CD4-positive, CD25-positive, alpha-beta regulatory T cell (primary cell): Measurements from ENCODE around the gene CPVL. TPM values are rescaled to one million over a fixed set of nuclear protein-coding genes. Genes with fewer than 3 reads are reported as not detected.

ENCODE experiments used
- ATAC-seq, 2 donors: fragments of 150-1000 bp; cut with Tn5 transposase; one replicate each; pipeline ENCODE4 v1.10.0; 2021; ENCODE audit warnings: low read depth in 2 of 2, moderate number of reproducible peaks in 2 of 2, moderate library complexity in 1 of 2
- DNase-seq, 3 donors: peaks; one replicate each; pipeline versions ENCODE4 v3.0.0 to v3.0.0-alpha.2; 2012 to 2022; ENCODE audit warnings: mixed read lengths in 1 of 3
- H3K27ac ChIP-seq: one replicate; pipeline ENCODE4 v1.7.0; 2013; ENCODE audit warnings: mild to moderate bottlenecking, low read length; ENCODE audit not compliant: insufficient read depth, poor library complexity, severe bottlenecking
- H3K27me3 ChIP-seq: one replicate; pipeline ENCODE4 v1.7.0; 2013; ENCODE audit warnings: low read length; ENCODE audit not compliant: control insufficient read depth, insufficient read depth
- H3K36me3 ChIP-seq: one replicate; pipeline ENCODE4 v1.7.0; 2013; ENCODE audit warnings: mild to moderate bottlenecking, low read length, moderate library complexity; ENCODE audit not compliant: control insufficient read depth, insufficient read depth
- H3K4me1 ChIP-seq: 2 replicates; pipeline ENCODE4 v1.7.0; 2013; ENCODE audit warnings: mild to moderate bottlenecking, low read length; ENCODE audit not compliant: insufficient read depth, control insufficient read depth, poor library complexity, severe bottlenecking
- H3K4me3 ChIP-seq: one replicate; pipeline ENCODE4 v1.7.0; 2013; ENCODE audit warnings: low read depth, mild to moderate bottlenecking, low read length, moderate library complexity
- H3K9me3 ChIP-seq, 2 experiments: 1 replicate in 1 of 2; 2 replicates in 1 of 2; pipeline ENCODE4 v1.7.0; 2013; ENCODE audit warnings: low read length in 2 of 2, mild to moderate bottlenecking in 1 of 2, moderate library complexity in 1 of 2; ENCODE audit not compliant: control insufficient read depth in 2 of 2
- H3K27ac Mint-ChIP-seq, 3 donors: one replicate each; pipeline ENCODE4 v1.8.0; 2020 to 2022; ENCODE audit warnings: mild to moderate bottlenecking in 3 of 3, mixed read lengths in 3 of 3, moderate library complexity in 2 of 3
- H3K27me3 Mint-ChIP-seq: one replicate; pipeline ENCODE4 v1.8.0; 2022; ENCODE audit warnings: mild to moderate bottlenecking, mixed read lengths
- H3K36me3 Mint-ChIP-seq: one replicate; pipeline ENCODE4 v1.8.0; 2020; ENCODE audit warnings: mixed read lengths
- H3K4me1 Mint-ChIP-seq, 4 donors: one replicate each; pipeline ENCODE4 v1.8.0; 2020 to 2022; ENCODE audit warnings: mixed read lengths in 4 of 4, mild to moderate bottlenecking in 1 of 4
- H3K4me3 Mint-ChIP-seq, 4 donors: one replicate each; pipeline ENCODE4 v1.8.0; 2020 to 2022; ENCODE audit warnings: mild to moderate bottlenecking in 4 of 4, mixed read lengths in 4 of 4, moderate library complexity in 3 of 4
- H3K9me3 Mint-ChIP-seq, 7 donors: one replicate each; pipeline ENCODE4 v1.8.0; 2020 to 2022; ENCODE audit warnings: mixed read lengths in 7 of 7, mild to moderate bottlenecking in 3 of 7, moderate library complexity in 2 of 7
- polyA plus RNA-seq, 4 donors: library from polyadenylated mRNA; unstranded; fragments of 300-500 nt; fragmentation: Illumina TruSeq; gene quantifications; one replicate each; pipeline ENCODE4 v1.2.3, GENCODE V29; 2021
- total RNA-seq: library from RNA; stranded (reverse); gene quantifications from one replicate; pipeline ENCODE4 v1.2.3, GENCODE V29; 2022

The CPVL gene
- total and polyA plus RNA-seq, 5 donors from 2014 or later = 0.15 to 1.3 (median 0.77) TPM; not detected in 1

DNA sequence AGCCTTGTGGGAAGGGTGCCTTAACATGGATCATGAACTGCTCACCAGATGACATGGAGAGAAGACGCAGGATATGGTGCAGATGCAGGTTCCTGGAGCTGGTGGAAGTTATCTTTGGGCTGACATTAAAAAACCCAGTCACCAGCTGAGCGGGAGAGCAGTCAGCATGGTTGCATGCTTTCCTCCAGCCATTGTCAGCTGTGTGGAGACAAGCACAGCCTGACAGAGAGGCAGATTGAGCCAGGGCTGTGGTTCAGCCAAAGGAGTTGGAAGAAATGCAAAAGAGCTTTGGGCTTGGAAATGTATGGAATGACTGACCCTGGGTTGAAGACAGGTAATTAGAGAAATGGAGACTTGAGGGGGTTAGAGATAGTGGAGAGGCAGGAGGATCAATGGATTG lies 79.7 kb downstream of the CPVL start:
- H3K27me3 Mint-ChIP-seq = no peaks in the 10 kb centered on the region
- H3K4me3 Mint-ChIP-seq = no peak overlapping the region
- no peak overlapping the region for H3K4me3 ChIP-seq
- H3K9me3 Mint-ChIP-seq = no peaks in the 10 kb centered on the region
- no peaks in the 10 kb centered on the region for H3K4me1 Mint-ChIP-seq
- no peak overlapping the region for H3K27ac Mint-ChIP-seq
- no peaks in the 10 kb centered on the region for H3K4me1 ChIP-seq
- H3K36me3 Mint-ChIP-seq = no peaks in the 10 kb centered on the region
- no peaks in the 10 kb centered on the region for H3K27me3 ChIP-seq
- no peak overlapping the region for H3K27ac ChIP-seq
- ATAC-seq (no peak), DNase-seq (no peak)
- H3K36me3 ChIP-seq = no peaks in the 10 kb centered on the region
- no peaks in the 10 kb centered on the region for H3K9me3 ChIP-seq

- no peak for ATAC-seq
- Mint-ChIP-seq H3K4me3 (no peak overlapping the region), H3K36me3 (no peaks in the 10 kb centered on the region), H3K9me3 (no peaks in the 10 kb centered on the region), H3K27me3 (no peaks in the 10 kb centered on the region), H3K4me1 (no peaks in the 10 kb centered on the region), H3K27ac (no peak overlapping the region)
- no peaks in the 10 kb centered on the region for H3K36me3 ChIP-seq
- H3K27ac ChIP-seq = no peak overlapping the region
- H3K4me1 ChIP-seq = no peaks in the 10 kb centered on the region
- no peak overlapping the region for H3K4me3 ChIP-seq
- no peaks in the 10 kb centered on the region for H3K9me3 ChIP-seq
- H3K27me3 ChIP-seq = no peaks in the 10 kb centered on the region
- no peak for DNase-seq
These were observed 81.0 kb downstream of the CPVL start for GRCh38 chr7:29065181-29065857.

- no peak for DNase-seq
- no peak overlapping the region for H3K27ac Mint-ChIP-seq
- H3K4me1 Mint-ChIP-seq = no peaks in the 10 kb centered on the region
- Histone ChIP-seq H3K36me3 (no peaks in the 10 kb centered on the region), H3K4me3 (no peak overlapping the region), H3K4me1 (no peaks in the 10 kb centered on the region), H3K27me3 (no peaks in the 10 kb centered on the region), H3K27ac (no peak overlapping the region), H3K9me3 (no peaks in the 10 kb centered on the region)
- peaks cover 0 to 3% (median 1%) of the 10 kb centered on the region in 7 donors for H3K9me3 Mint-ChIP-seq
- no peaks in the 10 kb centered on the region for H3K27me3 Mint-ChIP-seq
- ATAC-seq = no peak
- H3K4me3 Mint-ChIP-seq = no peak overlapping the region
- no peaks in the 10 kb centered on the region for H3K36me3 Mint-ChIP-seq
These were observed 82.5 kb downstream of the CPVL start for GRCh38 chr7:29063872-29064271.

DNA sequence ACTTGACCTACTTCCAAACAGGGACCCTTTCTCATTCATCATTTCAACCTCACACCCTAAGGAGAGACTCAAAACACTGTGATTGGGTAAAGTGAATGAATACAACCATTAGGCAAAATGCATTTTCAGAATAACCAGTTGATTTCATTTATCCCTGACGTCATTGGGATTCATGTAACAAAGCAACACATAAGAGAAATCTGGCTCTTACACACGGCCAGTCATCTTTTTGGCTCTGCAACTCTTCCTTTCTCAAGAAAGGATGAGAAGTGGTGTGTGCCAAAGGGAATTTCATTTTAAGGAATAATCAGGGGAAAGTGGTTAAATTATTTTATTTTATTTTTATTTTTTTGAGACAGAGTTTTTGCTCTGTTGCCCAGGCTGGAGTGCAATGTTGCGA lies 83.1 kb downstream of the CPVL start:
- ATAC-seq = no peak
- H3K27ac Mint-ChIP-seq = no peak overlapping the region
- H3K36me3 ChIP-seq = no peaks in the 10 kb centered on the region

DNA sequence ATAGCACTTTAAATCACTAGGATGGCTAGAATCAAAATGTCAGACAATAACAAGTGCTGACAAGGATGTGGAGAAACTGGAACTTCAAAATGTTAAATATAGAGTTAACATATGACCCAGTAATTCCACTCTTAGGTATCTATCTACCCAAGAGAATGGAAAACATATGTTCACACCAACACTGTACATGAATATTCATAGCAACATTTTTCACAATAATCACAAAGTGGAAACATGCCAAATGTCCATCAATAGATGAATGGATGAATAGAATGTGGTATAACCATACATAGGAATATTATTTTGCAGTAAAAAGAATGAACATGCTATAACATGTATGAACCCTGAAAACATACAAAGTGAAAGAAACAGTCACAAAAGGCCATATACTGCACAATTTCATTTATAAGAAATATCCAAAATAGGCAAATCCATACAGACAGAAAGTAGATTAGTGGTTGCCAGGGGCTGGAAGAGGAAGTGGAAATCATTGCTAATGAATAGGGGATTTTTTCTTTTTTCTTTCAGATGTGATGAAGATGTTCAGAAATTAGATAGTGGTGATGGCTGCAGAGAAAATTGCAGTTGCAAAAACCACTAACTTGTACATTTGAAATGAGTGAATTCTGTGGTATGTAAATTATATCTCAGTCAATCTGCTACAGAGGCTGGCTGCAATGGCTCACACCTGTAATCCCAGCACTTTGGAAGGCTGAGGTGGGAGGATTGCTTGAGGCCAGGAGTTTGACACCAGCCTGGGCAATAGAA lies 93.0 kb downstream of the CPVL start:
- Mint-ChIP-seq H3K4me3 (no peak overlapping the region), H3K27me3 (peaks cover 4% of the 10 kb centered on the region), H3K9me3 (peaks cover 0 to 11% (median 2%) of the 10 kb centered on the region in 7 donors), H3K27ac (no peak overlapping the region), H3K4me1 (no peaks in the 10 kb centered on the region), H3K36me3 (no peaks in the 10 kb centered on the region)
- ATAC-seq (no peak), DNase-seq (no peak)
- H3K9me3 ChIP-seq = no peaks in the 10 kb centered on the region
- no peak overlapping the region for H3K4me3 ChIP-seq
- H3K4me1 ChIP-seq = no peaks in the 10 kb centered on the region
- H3K27me3 ChIP-seq = no peaks in the 10 kb centered on the region
- H3K27ac ChIP-seq = no peak overlapping the region
- H3K36me3 ChIP-seq = no peaks in the 10 kb centered on the region

More for the DNA sequence above, 83.1 kb downstream of the CPVL start:
- Histone ChIP-seq H3K9me3 (no peaks in the 10 kb centered on the region), H3K4me1 (no peaks in the 10 kb centered on the region), H3K27me3 (no peaks in the 10 kb centered on the region), H3K27ac (no peak overlapping the region), H3K4me3 (no peak overlapping the region)
- no peaks in the 10 kb centered on the region for H3K36me3 Mint-ChIP-seq
- no peak overlapping the region for H3K4me3 Mint-ChIP-seq
- no peak for DNase-seq
- H3K9me3 Mint-ChIP-seq = peaks cover 0 to 6% (median 1%) of the 10 kb centered on the region in 7 donors
- H3K27me3 Mint-ChIP-seq = no peaks in the 10 kb centered on the region
- H3K4me1 Mint-ChIP-seq = no peaks in the 10 kb centered on the region

DNA sequence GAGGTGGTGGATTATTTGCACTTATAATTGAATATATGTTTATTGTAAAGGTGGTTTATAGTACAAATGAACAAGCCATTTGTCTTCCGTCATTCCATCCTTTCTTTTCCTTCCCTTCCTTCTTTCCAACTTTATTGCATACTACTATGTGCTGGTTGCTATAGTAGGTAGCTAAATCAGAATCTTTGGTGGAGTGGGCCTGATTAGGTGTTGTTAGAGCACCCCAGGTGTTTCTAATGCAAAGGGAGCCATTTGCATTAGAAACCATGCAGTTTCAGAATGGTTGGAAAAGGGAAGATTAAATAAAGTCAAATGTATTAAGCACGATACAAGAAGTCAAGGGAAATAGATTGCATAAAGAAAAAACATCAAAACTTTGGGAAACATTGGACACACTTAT lies 99.4 kb downstream of the CPVL start:
- no peak for ATAC-seq
- H3K36me3 Mint-ChIP-seq = no peaks in the 10 kb centered on the region
- no peaks in the 10 kb centered on the region for H3K27me3 ChIP-seq
- no peak overlapping the region for H3K27ac ChIP-seq
- peaks cover 5% of the 10 kb centered on the region for H3K27me3 Mint-ChIP-seq
- no peak overlapping the region for H3K4me3 ChIP-seq
- no peak for DNase-seq
- no peaks in the 10 kb centered on the region for H3K36me3 ChIP-seq
- no peak overlapping the region for H3K4me3 Mint-ChIP-seq
- H3K27ac Mint-ChIP-seq = no peak overlapping the region
- H3K9me3 Mint-ChIP-seq = peaks cover 0 to 6% (median 2%) of the 10 kb centered on the region in 7 donors
- no peaks in the 10 kb centered on the region for H3K4me1 Mint-ChIP-seq
- H3K4me1 ChIP-seq = no peaks in the 10 kb centered on the region
- H3K9me3 ChIP-seq = no peaks in the 10 kb centered on the region

- ATAC-seq = no peak
- Mint-ChIP-seq H3K36me3 (no peaks in the 10 kb centered on the region), H3K9me3 (peaks cover 0 to 6% (median 2%) of the 10 kb centered on the region in 7 donors), H3K4me3 (no peak overlapping the region), H3K4me1 (no peaks in the 10 kb centered on the region), H3K27me3 (peaks cover 5% of the 10 kb centered on the region), H3K27ac (no peak overlapping the region)
- no peak overlapping the region for H3K27ac ChIP-seq
- no peaks in the 10 kb centered on the region for H3K4me1 ChIP-seq
- no peak overlapping the region for H3K4me3 ChIP-seq
- no peaks in the 10 kb centered on the region for H3K36me3 ChIP-seq
- no peak for DNase-seq
- no peaks in the 10 kb centered on the region for H3K9me3 ChIP-seq
- H3K27me3 ChIP-seq = no peaks in the 10 kb centered on the region
These were observed 100.9 kb downstream of the CPVL start for GRCh38 chr7:29045258-29046086.
